Psoas muscle (tissue), 8 donors: ENCODE measurements around the gene SMIM14. TPM values are rescaled to one million over a fixed set of nuclear protein-coding genes. Genes with fewer than 3 reads are reported as not detected.
A peak's percentile ranks its signal among the peaks of the same experiment; 100 is the strongest.
"Not testable (repeated sequence)": the region's sequence is repeated elsewhere in the genome, so short reads cannot be mapped to it uniquely, and the experiment has no call there.

Source experiments
- ATAC-seq, 4 donors: fragments of 200-7000 bp; cut with Tn5 transposase; one replicate each; pipeline ENCODE4 v1.9.1; 2020; ENCODE audit warnings: moderate library complexity in 3 of 4, mild to moderate bottlenecking in 2 of 4
- DNase-seq, 2 donors: peaks; one replicate each; pipeline ENCODE4 v3.0.0-alpha.2; 2020
- H3K27ac ChIP-seq: fragments of 200-600 bp; one replicate; pipeline ENCODE4 v1.8.0; 2022
- H3K27me3 ChIP-seq, 3 donors: fragments of 200-600 bp in 1 of 3; one replicate each; pipeline versions ENCODE4 v1.6.1 to v1.8.0; 2013 to 2022; ENCODE audit warnings: low read length in 2 of 3, mild to moderate bottlenecking in 2 of 3, moderate library complexity in 1 of 3; ENCODE audit not compliant: insufficient read depth in 3 of 3
- H3K36me3 ChIP-seq, 2 donors: fragments of 200-600 bp in 1 of 2; one replicate each; pipeline versions ENCODE4 v1.6.1 to v1.8.0; 2013 to 2022; ENCODE audit warnings: low read depth in 1 of 2, mild to moderate bottlenecking in 1 of 2, moderate library complexity in 1 of 2; ENCODE audit not compliant: insufficient read depth in 1 of 2
- H3K4me1 ChIP-seq: fragments of 200-600 bp; one replicate; pipeline ENCODE4 v1.8.0; 2022
- H3K4me3 ChIP-seq: fragments of 200-600 bp; one replicate; pipeline ENCODE4 v1.8.0; 2022; ENCODE audit warnings: mild to moderate bottlenecking
- H3K9me3 ChIP-seq: fragments of 200-600 bp; one replicate; pipeline ENCODE4 v1.8.0; 2022
- CTCF ChIP-seq: fragments of 200-600 bp; IDR thresholded peaks from one replicate; pipeline ENCODE4 v1.8.0; 2022; ENCODE audit warnings: antibody characterized with exemption
- WGBS, 3 donors: extraction: QIAGEN DNeasy Blood & Tissue Kit; methylation state at CpG; one replicate each; pipeline versions ENCODE4 v1.1.6 to v1.1.7; 2013; 5-methylcytosine and 5-hydroxymethylcytosine counted together
- intact Hi-C, 2 donors: fragments of 100-400 bp; cut with DNase I; formaldehyde crosslinking; loops; one replicate each; pipeline versions ENCODE4 v1.11.0 to v1.14.2; 2022
- polyA plus RNA-seq, 3 donors: library from polyadenylated mRNA; stranded (reverse); fragments of 200-250 nt; gene quantifications; one replicate each; pipeline ENCODE4 v1.2.3, GENCODE V29; 2013
- total RNA-seq, 4 donors: library from RNA; stranded (reverse); fragmentation: NEBNext Ultra II Directional in 2 of 4; extraction: Animal tissue kit (Norgen Biotek cat#: 25700) in 2 of 4; gene quantifications; one replicate each; pipeline versions ENCODE4 v1.2.1 to v1.2.4, GENCODE V29; 2021 to 2023
- donor health status: healthy with polysubstance abuse.
- donor health status: DM: no; HTN: no; CAD: no; lungs with moderate emphysema.
- donor health status: Bipolar disorder and iron deficiency.
- donor health status: healthy.
- donor health status: DM: yes; HTN: yes; CAD: no.
- donor health status: DM: no; HTN: no; CAD: no.
- donor health status: DM: no; HTN: no; CAD: no.
- donor health status: DM: yes; HTN: yes; CAD: no.

SMIM14 gene
- total and polyA plus RNA-seq, 7 donors = 2.2 to 8.4 (median 6.0) TPM

GRCh38 chr4:39655876-39656275 is 17.2 kb upstream of the SMIM14 start:
- Histone ChIP-seq H3K9me3 (no peaks in the 10 kb centered on the region), H3K27me3 (no peaks in the 10 kb centered on the region), H3K4me3 (no peak overlapping the region), H3K4me1 (no peaks in the 10 kb centered on the region), H3K36me3 (peaks cover 0 to 12% of the 10 kb centered on the region in 2 donors), H3K27ac (no peak overlapping the region)
- ATAC-seq = peak in 3 of 4 donors; percentile 42 to 72 (median 49)
- WGBS, 3 donors = 79 to 88% (median 87%) methylated on average over 3 of the region's 3 CpGs
- intact Hi-C loops = no loop called here
- no peak for DNase-seq
- TF ChIP-seq CTCF = no peak

- Histone ChIP-seq H3K27me3 (no peaks in the 10 kb centered on the region), H3K4me3 (no peak overlapping the region), H3K36me3 (peaks cover 0 to 12% of the 10 kb centered on the region in 2 donors), H3K9me3 (no peaks in the 10 kb centered on the region), H3K27ac (no peak overlapping the region), H3K4me1 (no peaks in the 10 kb centered on the region)
- no peak for TF ChIP-seq CTCF
- ATAC-seq = no peak
- no peak for DNase-seq
- intact Hi-C loops = no loop called here
These were observed 16.5 kb upstream of the SMIM14 start for GRCh38 chr4:39655211-39655610.

- DNase-seq = not testable (repeated sequence)
These were observed 12.9 kb upstream of the SMIM14 start for GRCh38 chr4:39651586-39651985.

GRCh38 chr4:39649639-39650265 is 11.1 kb upstream of the SMIM14 start:
- Histone ChIP-seq H3K27me3 (no peaks in the 10 kb centered on the region), H3K27ac (no peak overlapping the region), H3K9me3 (no peaks in the 10 kb centered on the region), H3K4me3 (no peak overlapping the region), H3K36me3 (peaks cover 0 to 16% of the 10 kb centered on the region in 2 donors), H3K4me1 (no peaks in the 10 kb centered on the region)
- TF ChIP-seq CTCF = no peak
- no peak for ATAC-seq
- WGBS, 3 donors = 69 to 76% (median 75%) methylated on average over 2 of the region's 2 CpGs
- no peak for DNase-seq
- intact Hi-C loops = no loop called here

More at GRCh38 chr4:39651586-39651985, 12.9 kb upstream of the SMIM14 start:
- H3K4me1 ChIP-seq, H3K4me3 ChIP-seq, H3K27ac ChIP-seq, H3K27me3 ChIP-seq, ATAC-seq, intact Hi-C loops, H3K9me3 ChIP-seq: not testable (repeated sequence)
- WGBS, 3 donors = 92 to 96% (median 94%) methylated on average over 4 of the region's 4 CpGs
- peaks cover 0 to 16% of the 10 kb centered on the region in 2 donors for H3K36me3 ChIP-seq

- Histone ChIP-seq H3K27me3 (no peaks in the 10 kb centered on the region), H3K9me3 (no peaks in the 10 kb centered on the region), H3K4me1 (no peaks in the 10 kb centered on the region), H3K4me3 (no peak overlapping the region), H3K27ac (no peak overlapping the region), H3K36me3 (peaks cover 0 to 18% of the 10 kb centered on the region in 2 donors)
- no peak for ATAC-seq
- intact Hi-C loops = no loop called here
- TF ChIP-seq CTCF = no peak
- no peak for DNase-seq
- 85 to 93% (median 90%) methylated on average over 6 of the region's 6 CpGs for WGBS, 3 donors
These were observed 10.3 kb upstream of the SMIM14 start for GRCh38 chr4:39648827-39649558.
